ENCODE measurements around the gene GAPDH. TPM values are rescaled to one million over a fixed set of nuclear protein-coding genes. Genes with fewer than 3 reads are reported as not detected.

The GAPDH gene
- total and polyA plus RNA-seq, 12 donors, result 1,734 to 4,338 (median 2,450) TPM

DNA sequence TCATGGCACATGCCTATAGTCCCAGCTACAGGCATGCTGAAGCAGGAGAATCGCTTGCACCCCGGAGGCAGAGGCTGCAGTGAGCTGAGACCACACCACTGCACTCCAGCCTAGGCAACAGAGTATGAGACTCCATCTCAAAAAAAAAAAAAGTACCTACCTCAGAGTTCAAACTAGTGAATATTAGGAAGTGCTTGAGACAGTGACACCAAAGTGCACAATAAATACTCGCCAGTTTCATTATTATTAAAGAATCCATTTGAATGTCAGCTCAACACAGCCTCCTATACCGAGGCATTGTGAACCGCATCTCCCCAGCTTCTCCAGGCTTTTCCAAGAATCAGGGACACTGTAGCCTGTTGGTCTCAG lies 5.0 kb downstream of the GAPDH start:
- no peaks in the 10 kb centered on the region for H3K9me3 ChIP-seq (replicated peaks in 1 of 3)
- intact Hi-C loops (cut with DNase I), result loop anchor here (10.0 kb wide), 2 partner anchors 114 to 204 kb away; no protein-coding TSS in a partner anchor
- H3K4me3 ChIP-seq, result no peak overlapping the region
- no peak for TF ChIP-seq POLR2A (IDR thresholded peaks at IDR 0.05)
- no peak for TF ChIP-seq CTCF (IDR thresholded peaks at IDR 0.05)
- H3K36me3 ChIP-seq (replicated peaks in 1 of 2), result peaks cover 0 to 37% of the 10 kb centered on the region in 2 donors
- WGBS, 4 donors, result 89 to 93% (median 90%) methylated on average over 5 of the region's 5 CpGs
- no peak for DNase-seq
- H3K27ac ChIP-seq, result peak overlapping the region in 2 of 5 donors; percentile 66 to 97
- no peaks in the 10 kb centered on the region for H3K27me3 ChIP-seq
- peaks cover 34 to 53% of the 10 kb centered on the region in 2 donors for H3K4me1 ChIP-seq (replicated peaks in 1 of 2)

GRCh38 chr12:6539707-6540134 lies 5.4 kb downstream of the GAPDH start:
- peak overlapping the region in 4 of 5 donors; percentile 64 to 86 (median 74) for H3K27ac ChIP-seq
- 76 to 89% (median 77%) methylated on average over 5 to 14 of the region's 14 CpGs for WGBS, 4 donors
- H3K9me3 ChIP-seq (replicated peaks in 1 of 3), result no peaks in the 10 kb centered on the region
- no peak for DNase-seq
- peaks cover 34 to 53% of the 10 kb centered on the region in 2 donors for H3K4me1 ChIP-seq (replicated peaks in 1 of 2)
- H3K27me3 ChIP-seq, result no peaks in the 10 kb centered on the region
- no peak for TF ChIP-seq POLR2A (IDR thresholded peaks at IDR 0.05)
- no peak for TF ChIP-seq CTCF (IDR thresholded peaks at IDR 0.05)
- H3K4me3 ChIP-seq, result no peak overlapping the region
- peaks cover 0 to 40% of the 10 kb centered on the region in 2 donors for H3K36me3 ChIP-seq (replicated peaks in 1 of 2)
- intact Hi-C loops (cut with DNase I), result loop anchor here (10.0 kb wide), 3 partner anchors 115 to 215 kb away; no protein-coding TSS in a partner anchor

- H3K4me3 ChIP-seq, result peak overlapping the region in 1 of 4 donors; percentile 4
- TF ChIP-seq POLR2A (IDR thresholded peaks at IDR 0.05) (peak in 1 of 2 donors; percentile 16), CTCF (IDR thresholded peaks at IDR 0.05) (no peak)
- DNase-seq, result peak; percentile 81 to 93 (median 90)
- 14 to 20% (median 15%) methylated on average over 18 to 35 of the region's 35 CpGs for WGBS, 4 donors
- intact Hi-C loops (cut with DNase I), result loop anchor here in 1 of 2 donors (10.0 kb wide), 1 partner anchor 216 kb away; no protein-coding TSS in a partner anchor
- H3K27me3 ChIP-seq, result no peaks in the 10 kb centered on the region
- H3K27ac ChIP-seq, result peak overlapping the region; percentile 25 to 86 (median 66)
- no peaks in the 10 kb centered on the region for H3K9me3 ChIP-seq (replicated peaks in 1 of 3)
- H3K36me3 ChIP-seq (replicated peaks in 1 of 2), result peaks cover 0 to 42% of the 10 kb centered on the region in 2 donors
- H3K4me1 ChIP-seq (replicated peaks in 1 of 2), result peaks cover 33 to 53% of the 10 kb centered on the region in 2 donors
Measured at GRCh38 chr12:6540181-6540877, 6.0 kb downstream of the GAPDH start.

DNA sequence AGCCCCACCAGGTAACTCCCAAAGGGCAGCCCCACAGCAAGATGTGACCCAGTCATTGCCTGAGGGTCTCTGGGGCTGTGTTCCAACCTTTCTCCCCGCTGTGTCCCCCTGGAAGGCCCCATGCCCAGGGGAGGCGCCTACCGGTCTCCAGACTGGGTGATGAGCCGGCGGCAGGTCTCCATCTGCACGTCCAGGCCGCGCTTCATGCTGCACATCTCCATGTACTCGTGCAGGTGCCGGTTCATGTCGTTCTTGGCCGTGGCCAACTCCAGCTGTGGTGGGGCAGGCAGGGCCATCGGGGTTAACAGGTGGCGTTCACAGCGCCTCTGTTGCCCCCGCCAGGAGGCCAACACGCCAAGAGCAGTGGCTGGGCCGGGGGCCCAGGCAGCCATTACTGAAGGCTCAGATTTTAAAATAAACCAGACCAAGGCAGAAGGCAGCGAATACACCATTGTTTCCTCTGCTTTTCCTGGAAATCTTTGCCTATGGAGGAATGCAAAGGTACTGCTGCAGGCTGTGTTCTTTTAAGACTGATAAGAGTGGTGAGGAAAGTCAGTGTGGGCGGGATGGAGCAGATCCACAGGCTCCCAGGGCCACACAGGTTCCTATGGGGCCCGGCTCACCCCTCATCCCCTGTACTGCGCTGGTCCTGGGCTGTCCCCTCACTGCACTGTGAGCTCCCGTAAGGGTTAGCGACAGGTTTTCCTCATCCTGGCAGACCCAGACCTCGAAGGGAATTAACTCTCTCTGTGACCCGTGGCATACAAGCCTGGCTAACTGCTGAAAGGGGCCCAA lies 7.3 kb downstream of the GAPDH start:
- peaks cover 0 to 43% of the 10 kb centered on the region in 2 donors for H3K36me3 ChIP-seq (replicated peaks in 1 of 2)

More for the DNA sequence above, 7.3 kb downstream of the GAPDH start:
- intact Hi-C loops (cut with DNase I), result loop anchor here in 1 of 2 donors (10.0 kb wide), 1 partner anchor 217 kb away; no protein-coding TSS in a partner anchor
- H3K27ac ChIP-seq, result peak overlapping the region in 4 of 5 donors; percentile 64 to 86 (median 74)
- no peaks in the 10 kb centered on the region for H3K27me3 ChIP-seq
- peaks cover 21 to 42% of the 10 kb centered on the region in 2 donors for H3K4me1 ChIP-seq (replicated peaks in 1 of 2)
- DNase-seq, result peak in 1 of 7 donors; percentile 28
- no peak overlapping the region for H3K4me3 ChIP-seq
- TF ChIP-seq CTCF (IDR thresholded peaks at IDR 0.05) (no peak), POLR2A (IDR thresholded peaks at IDR 0.05) (no peak)
- no peaks in the 10 kb centered on the region for H3K9me3 ChIP-seq (replicated peaks in 1 of 3)
- 83 to 89% (median 88%) methylated on average over 17 to 26 of the region's 26 CpGs for WGBS, 4 donors
